ENCODE measurements around the gene PRR3.

DNA sequence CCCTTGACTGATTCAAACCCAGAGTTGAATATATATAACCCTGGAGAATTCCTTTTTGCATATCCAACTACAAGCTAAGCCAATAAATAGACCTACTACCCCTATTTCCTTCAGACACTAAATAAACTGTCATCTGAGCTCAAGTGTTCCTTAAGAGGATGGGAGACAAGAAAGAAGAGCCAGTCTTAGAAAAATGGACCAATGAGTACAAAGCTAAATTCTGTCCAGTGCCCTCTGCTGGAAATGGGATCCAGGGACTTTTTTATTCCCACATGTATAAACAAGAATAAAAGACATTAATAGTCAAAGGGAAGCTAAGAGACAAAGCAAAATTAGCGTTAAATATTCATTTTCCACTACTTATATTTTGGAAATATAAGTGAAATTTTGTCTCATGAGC lies 55.1 kb downstream of the PRR3 start:
- TF ChIP-seq, protein P1, sequence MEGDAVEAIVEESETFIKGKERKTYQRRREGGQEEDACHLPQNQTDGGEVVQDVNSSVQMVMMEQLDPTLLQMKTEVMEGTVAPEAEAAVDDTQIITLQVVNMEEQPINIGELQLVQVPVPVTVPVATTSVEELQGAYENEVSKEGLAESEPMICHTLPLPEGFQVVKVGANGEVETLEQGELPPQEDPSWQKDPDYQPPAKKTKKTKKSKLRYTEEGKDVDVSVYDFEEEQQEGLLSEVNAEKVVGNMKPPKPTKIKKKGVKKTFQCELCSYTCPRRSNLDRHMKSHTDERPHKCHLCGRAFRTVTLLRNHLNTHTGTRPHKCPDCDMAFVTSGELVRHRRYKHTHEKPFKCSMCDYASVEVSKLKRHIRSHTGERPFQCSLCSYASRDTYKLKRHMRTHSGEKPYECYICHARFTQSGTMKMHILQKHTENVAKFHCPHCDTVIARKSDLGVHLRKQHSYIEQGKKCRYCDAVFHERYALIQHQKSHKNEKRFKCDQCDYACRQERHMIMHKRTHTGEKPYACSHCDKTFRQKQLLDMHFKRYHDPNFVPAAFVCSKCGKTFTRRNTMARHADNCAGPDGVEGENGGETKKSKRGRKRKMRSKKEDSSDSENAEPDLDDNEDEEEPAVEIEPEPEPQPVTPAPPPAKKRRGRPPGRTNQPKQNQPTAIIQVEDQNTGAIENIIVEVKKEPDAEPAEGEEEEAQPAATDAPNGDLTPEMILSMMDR (IDR thresholded peaks at IDR 0.05) = peak in 1 of 3 donors; percentile 32
- TF ChIP-seq POLR2A (IDR thresholded peaks at IDR 0.05) (no peak), EP300 (IDR thresholded peaks at IDR 0.05) (no peak)

All from ovary (tissue), 3 donors.